Measurements from ENCODE around the gene CDC45. TPM values are rescaled to one million over a fixed set of nuclear protein-coding genes. Genes with fewer than 3 reads are reported as not detected.
"Not testable (repeated sequence)": the region's sequence is repeated elsewhere in the genome, so short reads cannot be mapped to it uniquely, and the experiment has no call there.

Gene CDC45
- total RNA-seq, 3 donors from 2014 or later, result 50.2 to 80.5 (median 54.7) TPM

- ATAC-seq (no peak), DNase-seq (no peak)
- no peaks in the 10 kb centered on the region for H3K9me3 Mint-ChIP-seq
- H3K27me3 Mint-ChIP-seq (ENCODE audit: low read depth), result peaks cover 34% of the 10 kb centered on the region
- peak overlapping the region; percentile 59 for H3K4me3 Mint-ChIP-seq
- peaks cover 10% of the 10 kb centered on the region for H3K4me1 Mint-ChIP-seq (ENCODE audit: low read depth)
- peaks cover 2% of the 10 kb centered on the region for H3K36me3 Mint-ChIP-seq (ENCODE audit: insufficient read depth)
These were observed 45.5 kb downstream of the CDC45 start for GRCh38 chr22:19525116-19525660.

DNA sequence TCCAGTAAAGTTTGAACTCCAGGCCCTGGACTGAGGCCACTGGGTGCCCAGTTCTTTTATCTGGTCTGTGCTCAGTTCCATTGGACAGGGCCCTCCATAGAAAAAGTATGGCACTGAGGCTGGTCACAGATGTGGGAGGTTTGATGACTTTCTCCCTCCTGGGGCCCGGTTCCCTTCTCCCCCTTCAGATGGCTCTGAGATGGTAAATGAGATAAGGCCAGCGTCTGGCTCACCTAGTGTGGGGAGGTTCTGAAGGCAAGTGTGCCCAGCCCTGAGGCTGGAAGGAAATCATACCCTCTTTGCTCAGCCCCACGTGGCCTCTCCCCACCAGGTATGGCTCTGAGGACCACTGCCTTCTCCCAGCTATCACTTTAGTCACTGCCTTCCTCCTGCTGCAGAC lies 45.9 kb downstream of the CDC45 start:
- Mint-ChIP-seq H3K36me3 (ENCODE audit: insufficient read depth) (peaks cover 2% of the 10 kb centered on the region), H3K4me1 (ENCODE audit: low read depth) (peaks cover 10% of the 10 kb centered on the region), H3K27me3 (ENCODE audit: low read depth) (peaks cover 34% of the 10 kb centered on the region), H3K4me3 (no peak overlapping the region), H3K9me3 (no peaks in the 10 kb centered on the region)
- DNase-seq (no peak), ATAC-seq (no peak)

DNA sequence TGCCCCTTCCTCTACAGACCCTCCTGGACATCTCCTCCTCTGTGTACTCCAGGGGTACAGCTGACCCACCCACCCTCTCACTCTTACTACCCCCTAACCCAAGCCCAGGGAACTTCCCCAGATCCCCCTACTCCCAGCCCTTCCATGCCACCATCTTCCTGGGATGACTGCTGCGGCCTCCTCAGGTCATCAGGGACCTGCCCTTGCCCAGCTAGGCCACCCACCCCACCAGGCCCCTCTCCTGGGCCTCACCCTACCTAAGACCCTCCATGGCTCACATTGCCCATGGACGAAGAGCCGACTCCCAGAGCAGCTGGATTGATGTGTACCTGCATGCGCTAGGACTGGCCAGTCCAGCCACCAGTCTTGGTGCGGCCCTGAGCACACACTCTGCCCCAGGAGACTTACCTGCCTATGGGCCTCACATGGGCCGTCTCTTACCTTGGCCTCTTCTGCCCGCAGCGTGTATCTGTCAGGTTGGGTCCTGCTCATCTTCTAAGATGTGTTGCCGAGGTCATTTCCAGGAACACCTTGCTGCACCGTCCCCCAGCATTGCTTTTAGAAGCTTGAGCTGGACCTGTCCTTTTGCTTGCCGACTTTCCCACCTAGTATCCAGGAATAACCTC lies 46.5 kb downstream of the CDC45 start:
- H3K4me1 Mint-ChIP-seq (ENCODE audit: low read depth), result peaks cover 10% of the 10 kb centered on the region
- H3K27me3 Mint-ChIP-seq (ENCODE audit: low read depth), result peaks cover 34% of the 10 kb centered on the region
- no peaks in the 10 kb centered on the region for H3K9me3 Mint-ChIP-seq
- H3K4me3 Mint-ChIP-seq, result no peak overlapping the region
- no peak for ATAC-seq
- no peak for DNase-seq
- peaks cover 2% of the 10 kb centered on the region for H3K36me3 Mint-ChIP-seq (ENCODE audit: insufficient read depth)

GRCh38 chr22:19526702-19527111 lies 47.0 kb downstream of the CDC45 start:
- no peak for ATAC-seq

GRCh38 chr22:19527321-19527721 lies 47.6 kb downstream of the CDC45 start:
- Mint-ChIP-seq H3K4me1 (ENCODE audit: low read depth) (peaks cover 10% of the 10 kb centered on the region), H3K27me3 (ENCODE audit: low read depth) (peaks cover 34% of the 10 kb centered on the region), H3K36me3 (ENCODE audit: insufficient read depth) (no peaks in the 10 kb centered on the region), H3K4me3 (no peak overlapping the region), H3K9me3 (no peaks in the 10 kb centered on the region)
- no peak for DNase-seq
- no peak for ATAC-seq

More at GRCh38 chr22:19526702-19527111, 47.0 kb downstream of the CDC45 start:
- Mint-ChIP-seq H3K4me1 (ENCODE audit: low read depth) (peaks cover 10% of the 10 kb centered on the region), H3K27me3 (ENCODE audit: low read depth) (peaks cover 34% of the 10 kb centered on the region), H3K9me3 (no peaks in the 10 kb centered on the region), H3K36me3 (ENCODE audit: insufficient read depth) (peaks cover 2% of the 10 kb centered on the region), H3K4me3 (no peak overlapping the region)
- DNase-seq, result no peak

GRCh38 chr22:19527861-19528417 lies 48.2 kb downstream of the CDC45 start:
- DNase-seq (no peak), ATAC-seq (no peak)
- H3K4me1 Mint-ChIP-seq (ENCODE audit: low read depth), result peaks cover 7% of the 10 kb centered on the region
- H3K9me3 Mint-ChIP-seq, result no peaks in the 10 kb centered on the region
- H3K27me3 Mint-ChIP-seq (ENCODE audit: low read depth), result peaks cover 30% of the 10 kb centered on the region
- H3K4me3 Mint-ChIP-seq, result no peak overlapping the region
- no peaks in the 10 kb centered on the region for H3K36me3 Mint-ChIP-seq (ENCODE audit: insufficient read depth)

DNA sequence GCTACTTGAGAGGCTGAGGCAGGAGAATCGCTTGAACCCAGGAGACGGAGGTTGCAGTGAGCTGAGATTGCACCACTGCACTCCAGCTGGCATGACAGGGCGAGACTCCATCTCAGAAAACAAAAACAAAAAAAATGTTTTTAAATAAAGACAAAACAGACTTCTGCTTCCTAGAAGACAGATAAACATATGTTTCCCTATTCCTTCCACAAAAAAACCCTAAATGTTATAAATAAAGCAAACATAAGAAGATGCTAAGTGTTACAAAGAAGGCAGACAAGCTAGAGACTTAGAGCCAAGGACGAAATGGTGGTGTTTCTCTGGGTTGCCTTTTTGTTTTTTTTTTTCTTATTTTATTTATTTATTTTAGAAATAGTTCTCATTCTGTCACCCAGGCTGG lies 50.1 kb downstream of the CDC45 start:
- no peaks in the 10 kb centered on the region for H3K36me3 Mint-ChIP-seq (ENCODE audit: insufficient read depth)
- no peak for DNase-seq
- peaks cover 21% of the 10 kb centered on the region for H3K27me3 Mint-ChIP-seq (ENCODE audit: low read depth)
- H3K9me3 Mint-ChIP-seq, result no peaks in the 10 kb centered on the region
- no peak for ATAC-seq
- no peak overlapping the region for H3K4me3 Mint-ChIP-seq
- H3K4me1 Mint-ChIP-seq (ENCODE audit: low read depth), result peaks cover 3% of the 10 kb centered on the region

GRCh38 chr22:19530751-19531150 lies 51.0 kb downstream of the CDC45 start:
- Mint-ChIP-seq H3K27me3 (ENCODE audit: low read depth) (peaks cover 12% of the 10 kb centered on the region), H3K4me1 (ENCODE audit: low read depth) (peaks cover 2% of the 10 kb centered on the region), H3K4me3 (no peak overlapping the region), H3K36me3 (ENCODE audit: insufficient read depth) (no peaks in the 10 kb centered on the region), H3K9me3 (no peaks in the 10 kb centered on the region)
- ATAC-seq (no peak), DNase-seq (no peak)

- not testable (repeated sequence) for DNase-seq; H3K4me1 Mint-ChIP-seq (ENCODE audit: low read depth); H3K36me3 Mint-ChIP-seq (ENCODE audit: insufficient read depth); H3K27me3 Mint-ChIP-seq (ENCODE audit: low read depth); H3K9me3 Mint-ChIP-seq; ATAC-seq; H3K4me3 Mint-ChIP-seq
These were observed 51.6 kb downstream of the CDC45 start for GRCh38 chr22:19531327-19531726.

GRCh38 chr22:19533049-19533626 lies 53.4 kb downstream of the CDC45 start:
- ATAC-seq (no peak), DNase-seq (no peak)
- Mint-ChIP-seq H3K9me3 (no peaks in the 10 kb centered on the region), H3K4me1 (ENCODE audit: low read depth) (no peaks in the 10 kb centered on the region), H3K36me3 (ENCODE audit: insufficient read depth) (no peaks in the 10 kb centered on the region), H3K27me3 (ENCODE audit: low read depth) (no peaks in the 10 kb centered on the region), H3K4me3 (no peak overlapping the region)

DNA sequence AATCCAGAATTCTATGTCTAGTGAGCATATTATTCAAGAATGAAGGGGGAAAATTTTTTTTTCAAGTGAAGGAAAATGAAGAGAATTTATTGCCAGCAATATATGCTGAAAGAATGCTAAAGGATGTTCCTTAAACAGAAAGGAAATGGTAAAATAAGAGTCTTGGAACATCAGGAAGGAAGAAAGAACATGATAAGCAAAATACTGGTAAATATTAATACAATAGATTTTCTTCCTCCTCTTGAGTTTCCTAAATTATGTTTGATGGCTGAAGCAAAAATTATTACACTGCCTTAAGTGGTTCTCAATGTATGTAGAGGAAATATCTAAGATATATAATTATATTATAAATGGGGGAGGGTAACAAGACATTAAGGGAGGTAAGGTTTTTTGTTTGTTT lies 54.1 kb downstream of the CDC45 start:
- Mint-ChIP-seq H3K4me3 (no peak overlapping the region), H3K27me3 (ENCODE audit: low read depth) (no peaks in the 10 kb centered on the region), H3K4me1 (ENCODE audit: low read depth) (no peaks in the 10 kb centered on the region), H3K36me3 (ENCODE audit: insufficient read depth) (no peaks in the 10 kb centered on the region), H3K9me3 (no peaks in the 10 kb centered on the region)
- no peak for ATAC-seq
- DNase-seq, result no peak

GRCh38 chr22:19535001-19535400 lies 55.3 kb downstream of the CDC45 start:
- no peaks in the 10 kb centered on the region for H3K9me3 Mint-ChIP-seq
- ATAC-seq (no peak), DNase-seq (no peak)
- no peaks in the 10 kb centered on the region for H3K27me3 Mint-ChIP-seq (ENCODE audit: low read depth)
- no peak overlapping the region for H3K4me3 Mint-ChIP-seq
- H3K36me3 Mint-ChIP-seq (ENCODE audit: insufficient read depth), result no peaks in the 10 kb centered on the region
- H3K4me1 Mint-ChIP-seq (ENCODE audit: low read depth), result no peaks in the 10 kb centered on the region

DNA sequence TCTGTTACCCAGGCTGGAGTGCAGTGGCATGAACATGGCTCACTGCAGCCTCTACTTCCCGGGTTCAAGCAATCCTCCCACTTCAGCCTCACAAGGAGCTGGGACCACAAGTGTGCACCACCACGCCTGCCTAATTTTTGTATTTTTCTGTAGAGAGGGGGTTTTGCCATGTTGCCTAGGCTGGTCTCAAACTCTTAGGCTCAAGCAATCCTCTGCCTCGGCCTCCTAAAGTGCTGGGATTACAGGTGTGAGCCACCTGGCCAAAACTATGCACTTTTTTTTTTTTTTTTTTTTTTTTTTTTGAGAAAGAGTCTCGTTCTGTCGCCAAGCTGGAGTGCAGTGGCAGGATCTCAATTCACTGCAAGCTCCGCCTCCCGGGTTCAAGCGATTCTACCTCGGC lies 56.8 kb downstream of the CDC45 start:
- H3K9me3 Mint-ChIP-seq, result no peaks in the 10 kb centered on the region
- H3K36me3 Mint-ChIP-seq (ENCODE audit: insufficient read depth), result no peaks in the 10 kb centered on the region
- no peaks in the 10 kb centered on the region for H3K27me3 Mint-ChIP-seq (ENCODE audit: low read depth)
- ATAC-seq, result no peak
- H3K4me3 Mint-ChIP-seq, result no peak overlapping the region
- DNase-seq, result no peak
- H3K4me1 Mint-ChIP-seq (ENCODE audit: low read depth), result no peaks in the 10 kb centered on the region

DNA sequence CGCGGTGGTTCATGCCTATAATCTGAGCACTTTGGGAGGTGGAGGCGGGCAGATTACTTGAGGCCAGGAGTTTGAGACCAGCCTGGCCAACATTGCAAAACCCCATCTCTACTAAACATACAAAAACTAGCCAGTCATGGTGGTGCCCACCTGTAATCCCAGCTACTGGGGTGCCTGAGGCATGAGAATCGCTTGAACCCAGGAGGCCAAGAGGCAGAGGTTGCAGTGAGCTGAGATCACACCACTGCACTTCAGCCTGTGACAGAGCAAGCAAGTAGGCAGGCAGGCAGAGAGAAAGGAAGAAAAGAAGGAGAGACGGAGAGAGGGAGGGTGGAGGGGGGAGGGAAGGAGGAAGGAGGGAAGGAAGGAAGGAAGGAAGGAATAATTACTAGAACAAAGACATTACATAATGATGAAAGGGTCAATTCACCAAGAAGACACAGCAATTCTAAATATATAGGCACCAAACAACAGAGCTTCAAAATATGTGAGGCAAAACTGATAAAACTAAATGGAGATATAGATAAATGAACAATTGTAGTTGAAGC lies 58.3 kb downstream of the CDC45 start:
- ATAC-seq (no peak), DNase-seq (no peak)
- no peaks in the 10 kb centered on the region for H3K9me3 Mint-ChIP-seq
- no peaks in the 10 kb centered on the region for H3K36me3 Mint-ChIP-seq (ENCODE audit: insufficient read depth)
- no peak overlapping the region for H3K4me3 Mint-ChIP-seq
- no peaks in the 10 kb centered on the region for H3K27me3 Mint-ChIP-seq (ENCODE audit: low read depth)
- no peaks in the 10 kb centered on the region for H3K4me1 Mint-ChIP-seq (ENCODE audit: low read depth)

DNA sequence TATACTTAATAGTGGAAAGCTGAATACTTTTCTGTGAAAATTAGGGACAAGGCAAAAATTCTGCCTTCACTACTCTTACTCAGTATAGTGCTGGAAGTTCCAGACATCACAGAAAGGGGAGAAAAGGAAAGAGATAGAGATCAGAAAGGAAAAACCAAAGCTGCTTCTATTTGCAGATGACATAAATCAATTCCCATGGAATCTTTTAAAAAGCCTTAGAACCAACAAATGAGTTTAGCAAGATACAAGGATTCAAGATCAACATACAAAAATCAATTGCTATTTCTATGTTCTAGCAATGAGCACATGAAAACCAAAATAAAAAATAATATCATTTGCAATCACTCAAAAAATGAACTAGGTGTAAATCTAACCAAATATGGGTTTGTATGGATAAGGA lies 60.7 kb downstream of the CDC45 start:
- H3K4me1 Mint-ChIP-seq (ENCODE audit: low read depth), result no peaks in the 10 kb centered on the region
- no peaks in the 10 kb centered on the region for H3K27me3 Mint-ChIP-seq (ENCODE audit: low read depth)
- no peaks in the 10 kb centered on the region for H3K36me3 Mint-ChIP-seq (ENCODE audit: insufficient read depth)
- DNase-seq, result no peak
- no peak overlapping the region for H3K4me3 Mint-ChIP-seq
- H3K9me3 Mint-ChIP-seq, result no peaks in the 10 kb centered on the region
- ATAC-seq, result no peak
